8988T (cell line): ENCODE results near the gene PLEKHA6.

ENCODE experiments used
- DNase-seq: peaks from one replicate; pipeline ENCODE4 v3.0.0; 2011

The PLEKHA6 gene

GRCh38 chr1:204353213-204353910 is 6.4 kb downstream of the PLEKHA6 start:
- no peak for DNase-seq

DNA sequence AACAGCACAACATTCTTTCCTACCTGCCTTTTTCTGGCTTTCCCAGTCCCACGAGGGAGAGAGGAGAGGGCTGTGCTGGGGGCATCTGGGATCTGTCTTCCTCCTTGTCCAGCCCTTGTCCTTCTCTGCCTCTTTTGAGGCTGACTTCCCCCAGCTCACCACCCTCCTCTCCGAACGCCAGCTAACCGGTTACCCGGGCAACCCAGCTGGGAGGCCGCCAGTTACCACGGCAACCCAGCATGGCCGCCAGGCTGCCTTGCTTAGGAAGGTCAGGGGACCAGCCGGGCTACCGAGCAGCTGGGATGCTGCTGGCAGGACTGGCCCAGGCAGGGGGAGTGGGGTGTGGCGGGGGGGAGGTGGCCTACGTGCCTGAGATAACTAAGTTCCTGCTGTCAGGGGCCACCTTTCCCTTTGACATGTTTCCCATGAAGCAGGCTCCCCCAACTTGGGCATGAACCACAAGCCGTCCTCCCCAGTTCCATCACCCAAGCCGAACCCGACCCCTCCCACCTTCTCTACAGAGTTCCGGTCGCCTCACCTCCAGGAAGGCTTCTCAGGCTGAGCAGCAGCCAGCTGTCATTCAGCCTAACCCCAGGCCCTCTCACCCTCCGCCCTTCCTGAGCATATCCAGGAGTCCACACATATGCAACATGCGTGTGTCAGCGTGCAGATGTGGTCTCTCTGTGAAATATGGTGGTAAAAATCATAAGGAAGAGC is 8.7 kb downstream of the PLEKHA6 start:
- DNase-seq: no peak

DNA sequence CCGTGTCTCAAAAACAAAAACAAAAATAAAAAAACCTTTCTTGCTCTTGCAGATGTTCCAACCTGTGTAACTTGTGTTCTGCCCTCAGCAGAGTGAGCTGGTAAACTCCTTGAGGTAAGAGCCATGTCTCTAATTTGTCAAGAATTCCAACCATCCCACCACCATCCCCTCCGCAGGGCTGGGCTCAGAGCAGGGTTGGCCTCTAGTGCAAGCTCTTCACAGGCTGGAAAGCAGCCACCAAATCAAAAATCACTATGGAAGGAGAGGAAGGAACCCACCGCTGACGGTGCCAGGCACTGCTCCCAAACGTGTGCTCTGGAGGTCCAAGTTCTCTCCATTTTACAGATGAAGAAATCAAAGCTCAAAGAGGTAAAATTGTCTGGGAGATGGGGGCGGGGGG is 9.4 kb downstream of the PLEKHA6 start:
- no peak for DNase-seq

DNA sequence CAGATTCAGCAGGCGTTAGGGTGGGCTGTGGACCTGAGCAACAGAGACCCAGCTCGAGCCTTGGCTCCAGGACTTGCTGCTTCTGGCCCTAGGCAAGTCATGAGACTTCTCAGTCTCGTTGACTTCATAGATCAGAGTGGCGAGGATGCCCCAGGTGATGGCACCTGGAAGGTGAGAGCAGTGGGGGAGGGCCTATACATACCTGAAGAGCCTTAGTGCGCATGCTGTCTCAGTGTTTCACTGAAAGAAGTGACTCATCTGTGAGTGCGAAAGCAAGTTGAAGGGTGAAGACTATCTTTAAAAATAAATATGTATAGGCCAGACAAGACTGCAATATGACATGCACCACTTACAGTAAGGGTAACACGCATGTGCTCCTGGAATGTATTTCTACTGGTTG is 10.1 kb downstream of the PLEKHA6 start:
- DNase-seq: no peak

DNA sequence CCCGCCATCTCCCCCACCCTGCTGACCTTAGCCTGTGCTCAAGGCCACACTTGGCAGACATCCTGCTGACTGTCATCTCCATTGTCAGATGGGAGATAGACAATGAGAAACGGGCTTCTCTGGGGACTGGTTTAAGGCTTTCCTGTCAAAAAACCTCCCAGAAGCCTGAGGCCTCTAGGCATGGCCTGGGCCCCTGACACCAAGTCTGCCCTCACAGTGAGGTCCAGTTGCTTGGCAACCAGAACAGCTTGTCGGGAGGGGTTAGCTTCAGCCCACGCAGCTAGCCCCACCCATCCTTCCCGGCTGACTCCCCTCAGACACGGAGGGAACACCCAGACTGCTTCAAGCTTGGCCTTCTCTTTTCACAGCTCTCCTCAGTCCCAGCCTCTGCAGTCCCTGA is 11.0 kb downstream of the PLEKHA6 start:
- no peak for DNase-seq

DNA sequence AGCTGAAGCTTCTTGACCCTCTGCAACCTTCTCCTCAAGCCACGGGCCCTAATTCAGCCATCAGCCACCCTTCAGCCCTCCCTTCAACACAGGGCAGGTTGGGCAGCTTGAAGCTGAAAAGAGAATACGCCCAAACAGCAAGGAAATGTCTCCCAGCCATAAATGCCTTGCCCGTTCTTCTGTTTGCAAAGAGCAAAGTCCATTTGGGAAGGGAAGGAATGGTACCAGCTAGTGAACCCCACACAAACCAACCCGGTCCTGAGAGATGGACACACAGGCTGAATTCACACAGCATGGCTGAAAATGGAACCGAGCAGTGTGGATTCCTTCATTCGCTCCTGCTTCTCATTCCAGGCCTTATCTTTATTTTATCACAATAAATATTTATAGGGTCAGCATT is 11.5 kb downstream of the PLEKHA6 start:
- DNase-seq: no peak

DNA sequence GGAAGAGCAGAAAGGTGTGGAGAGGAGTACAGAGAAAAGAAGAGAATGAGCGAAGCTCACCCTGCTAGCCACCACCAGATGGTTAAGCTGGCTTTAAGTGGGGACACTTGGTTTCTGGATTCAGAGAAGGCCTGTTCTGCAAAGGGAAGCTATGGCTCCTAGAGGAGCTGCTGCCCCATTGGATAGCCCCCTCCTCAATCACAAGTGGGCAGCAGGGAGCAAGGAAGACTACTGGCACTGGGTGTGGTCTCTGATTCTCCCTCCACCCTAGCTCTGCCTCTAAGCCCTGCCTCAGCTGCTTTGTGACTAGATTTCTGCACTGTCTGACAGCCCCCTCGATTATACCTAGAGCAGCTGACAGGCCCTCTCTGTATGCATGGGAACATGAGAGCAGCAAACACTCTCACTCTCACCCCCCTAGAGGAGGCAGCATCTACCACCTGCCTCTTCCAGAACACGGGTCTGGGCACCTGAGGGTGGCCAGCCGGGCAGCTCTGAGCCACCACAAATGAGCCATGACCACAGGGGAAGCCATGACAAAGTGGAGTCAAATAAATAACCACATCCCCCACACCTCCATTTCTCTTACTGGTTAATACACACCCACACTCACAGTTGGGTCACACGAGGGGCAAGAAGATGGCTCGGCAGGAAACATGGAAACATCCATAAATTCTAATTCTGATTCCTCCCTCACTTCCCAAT is 13.6 kb downstream of the PLEKHA6 start:
- DNase-seq: no peak

- no peak for DNase-seq
These were observed 14.3 kb downstream of the PLEKHA6 start for GRCh38 chr1:204345438-204345841.

GRCh38 chr1:204344665-204345355 is 14.9 kb downstream of the PLEKHA6 start:
- DNase-seq: no peak

GRCh38 chr1:204343802-204344201 is 15.9 kb downstream of the PLEKHA6 start:
- no peak for DNase-seq

DNA sequence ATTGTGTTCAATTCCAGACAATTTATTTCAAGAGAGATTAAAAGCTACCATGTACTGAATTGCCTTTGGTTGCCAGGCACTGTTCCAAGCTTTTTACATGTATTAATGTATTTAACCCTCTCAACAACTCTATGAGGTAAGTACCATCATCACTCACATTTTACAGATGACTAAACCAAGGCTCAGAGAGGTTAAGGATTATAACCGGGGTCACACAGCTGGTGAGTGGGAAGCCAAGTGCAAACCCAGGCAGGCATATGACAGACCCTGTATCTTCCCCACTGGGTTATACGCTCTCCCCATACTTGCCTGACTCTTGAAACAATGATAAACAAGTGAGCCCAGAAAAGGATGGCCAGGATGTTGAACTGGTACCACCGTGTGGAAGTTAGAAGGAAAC is 16.5 kb downstream of the PLEKHA6 start:
- DNase-seq: no peak

DNA sequence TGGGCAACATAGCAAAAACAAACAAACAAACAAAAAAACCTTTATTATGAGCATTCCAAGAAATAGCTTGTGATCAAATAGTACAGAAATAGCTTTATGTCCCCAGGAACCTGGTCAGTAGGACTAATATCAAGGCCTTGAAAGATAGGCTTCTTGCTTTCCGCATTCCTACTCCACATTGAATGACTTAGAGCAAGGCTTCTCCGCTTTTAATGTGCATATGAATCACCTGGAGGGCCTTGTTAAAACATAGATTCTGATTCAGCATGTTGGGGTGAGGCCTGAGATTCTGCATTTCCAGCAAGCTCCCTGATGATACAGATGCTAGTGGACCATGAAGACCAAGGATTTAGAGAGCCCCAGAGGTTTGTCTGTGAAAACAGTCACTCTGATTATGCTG is 17.4 kb downstream of the PLEKHA6 start:
- no peak for DNase-seq

GRCh38 chr1:204341380-204341779 is 18.3 kb downstream of the PLEKHA6 start:
- no peak for DNase-seq

GRCh38 chr1:204340081-204340889 is 19.4 kb downstream of the PLEKHA6 start:
- DNase-seq: no peak

GRCh38 chr1:204339541-204339940 is 20.2 kb downstream of the PLEKHA6 start:
- no peak for DNase-seq

DNA sequence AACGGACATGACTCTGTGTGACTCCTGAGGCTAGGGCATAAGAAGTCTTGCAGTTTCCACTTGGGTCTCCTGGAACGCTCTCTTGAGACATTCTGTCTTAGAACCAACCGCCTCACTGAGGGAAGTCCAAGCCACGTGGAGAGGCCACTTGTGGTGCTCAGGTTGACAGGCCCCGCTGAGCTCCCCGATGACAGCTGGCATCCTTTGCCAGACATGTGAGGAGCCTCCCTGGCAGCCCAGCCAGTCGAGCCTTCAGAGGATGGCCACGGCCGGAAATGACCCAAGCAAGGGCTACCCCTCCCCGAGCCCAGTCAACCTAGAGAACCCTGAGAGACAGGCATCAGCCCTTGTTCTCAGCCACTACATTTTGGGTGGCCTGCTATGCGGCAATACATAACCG is 20.7 kb downstream of the PLEKHA6 start:
- no peak for DNase-seq

DNA sequence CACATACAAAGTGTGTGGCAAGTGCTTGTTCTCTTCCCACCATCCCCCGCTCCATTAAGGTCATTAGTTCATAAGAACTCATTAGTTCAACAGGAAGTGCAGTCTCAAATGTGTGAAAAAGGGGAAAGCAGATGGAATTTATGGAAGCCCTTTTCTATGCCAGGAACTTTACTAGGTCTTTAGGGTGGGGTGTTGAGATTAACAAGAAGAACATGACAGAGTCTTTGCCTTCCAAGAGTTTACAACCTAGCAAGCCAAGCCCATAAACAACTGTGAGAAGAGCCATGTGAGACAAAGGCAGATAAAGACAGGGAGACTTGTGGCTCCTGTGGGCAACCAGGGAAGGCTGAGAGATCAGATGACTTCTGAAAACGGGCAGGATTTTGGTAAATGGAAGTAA is 21.4 kb downstream of the PLEKHA6 start:
- no peak for DNase-seq

- DNase-seq: no peak
These were observed 22.1 kb downstream of the PLEKHA6 start for GRCh38 chr1:204337583-204337982.

- no peak for DNase-seq
These were observed 22.7 kb downstream of the PLEKHA6 start for GRCh38 chr1:204337036-204337429.

DNA sequence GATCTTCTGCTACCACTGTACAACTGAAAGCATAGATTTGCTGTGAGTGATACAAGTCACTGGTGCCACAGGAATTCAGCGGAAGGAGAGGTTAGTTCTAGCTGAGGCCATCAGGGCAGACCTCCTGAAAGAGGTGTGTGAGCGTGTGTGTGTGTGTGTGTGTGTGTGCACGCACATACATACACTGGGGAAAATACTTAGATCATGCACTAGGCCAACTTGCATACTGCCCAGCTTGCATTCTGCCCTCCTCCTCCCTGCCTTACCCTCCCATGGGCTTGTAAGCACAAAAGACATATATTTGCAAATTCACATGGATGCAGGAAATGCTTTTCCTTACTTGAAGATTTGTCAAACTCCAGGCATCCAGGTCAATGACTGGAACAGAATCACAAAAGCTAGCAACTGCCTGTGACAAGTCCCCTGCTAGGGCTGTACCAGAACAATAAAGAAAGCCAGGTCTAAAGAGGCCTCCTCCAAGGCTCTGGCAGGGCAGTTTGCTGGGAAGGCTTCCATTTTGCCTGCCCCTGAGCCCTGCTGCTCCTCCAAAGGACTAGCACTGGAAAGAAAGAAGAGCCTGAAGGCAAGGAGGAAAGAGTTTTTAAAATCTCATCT is 23.2 kb downstream of the PLEKHA6 start:
- no peak for DNase-seq

- DNase-seq: no peak
These were observed 24.2 kb downstream of the PLEKHA6 start for GRCh38 chr1:204335533-204335932.

DNA sequence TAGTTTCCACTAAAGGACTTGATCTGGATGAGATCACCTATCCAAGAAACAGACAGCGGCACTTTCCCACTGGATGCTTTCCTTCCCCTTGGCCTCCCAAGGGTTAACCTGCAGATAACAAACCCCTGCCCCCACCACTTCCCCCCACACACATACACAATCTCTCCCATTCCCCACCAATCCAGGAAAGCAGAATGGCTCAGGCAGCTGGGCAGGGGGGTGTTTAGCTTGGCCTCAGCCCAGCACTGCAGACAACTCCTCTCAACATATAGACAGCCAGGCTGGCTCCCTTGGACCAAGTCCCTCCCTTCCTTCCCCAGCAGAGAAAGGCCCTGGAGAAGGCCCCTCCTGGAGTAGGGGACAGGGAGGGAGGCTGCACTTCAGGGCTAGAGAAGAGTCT is 24.6 kb downstream of the PLEKHA6 start:
- DNase-seq: no peak
